Measurements from ENCODE around the gene CD47.

CD47 gene

GRCh38 chr3:108117241-108117775, 26.5 kb upstream of the CD47 start:
- no peak for DNase-seq (ENCODE audit: low read depth)

GRCh38 chr3:108114423-108115065, 23.7 kb upstream of the CD47 start:
- DNase-seq (ENCODE audit: low read depth): no peak

DNA sequence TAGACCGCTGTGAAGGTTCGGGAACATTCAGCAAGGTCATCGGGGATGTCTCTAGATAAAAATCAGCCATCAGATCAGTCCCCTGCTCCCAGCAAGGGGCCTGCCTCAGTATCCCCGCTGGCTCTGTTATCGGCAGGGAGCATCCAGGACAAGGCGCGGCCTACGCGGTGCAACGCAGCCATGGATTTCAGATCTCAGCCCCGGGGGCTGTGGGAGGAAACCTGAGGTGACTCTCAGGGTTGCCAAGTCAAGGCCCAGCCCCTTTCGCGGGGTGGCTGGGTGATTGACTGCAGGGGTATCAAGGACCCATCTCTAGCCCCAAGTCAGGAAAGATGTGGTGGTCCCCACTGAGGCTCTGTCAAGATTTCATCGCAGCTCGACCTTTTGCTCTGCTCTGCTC, 23.1 kb upstream of the CD47 start:
- no peak for DNase-seq (ENCODE audit: low read depth)

- no peak for DNase-seq (ENCODE audit: low read depth)
Measured at GRCh38 chr3:108110934-108111333, 20.1 kb upstream of the CD47 start.

GRCh38 chr3:108108416-108108815, 17.6 kb upstream of the CD47 start:
- no peak for DNase-seq (ENCODE audit: low read depth)

DNA sequence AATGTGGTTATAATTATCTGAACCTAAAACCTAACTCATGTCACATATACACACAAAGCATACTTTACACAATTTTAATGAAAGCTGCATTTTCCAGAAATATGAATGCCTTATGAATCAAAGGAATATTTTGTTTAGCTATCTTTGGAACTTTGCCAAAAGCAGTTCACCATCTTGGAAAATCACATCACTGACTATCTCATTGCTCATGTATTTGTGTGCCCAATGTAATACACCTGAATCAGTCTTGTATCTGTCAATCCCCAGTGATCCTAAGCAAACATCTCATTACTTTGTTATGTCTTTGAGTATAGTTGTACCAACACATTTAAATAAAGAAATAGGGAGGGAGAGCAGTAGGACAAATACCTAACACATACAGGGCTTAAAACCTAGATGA, 15.6 kb upstream of the CD47 start:
- DNase-seq (ENCODE audit: low read depth): no peak

DNA sequence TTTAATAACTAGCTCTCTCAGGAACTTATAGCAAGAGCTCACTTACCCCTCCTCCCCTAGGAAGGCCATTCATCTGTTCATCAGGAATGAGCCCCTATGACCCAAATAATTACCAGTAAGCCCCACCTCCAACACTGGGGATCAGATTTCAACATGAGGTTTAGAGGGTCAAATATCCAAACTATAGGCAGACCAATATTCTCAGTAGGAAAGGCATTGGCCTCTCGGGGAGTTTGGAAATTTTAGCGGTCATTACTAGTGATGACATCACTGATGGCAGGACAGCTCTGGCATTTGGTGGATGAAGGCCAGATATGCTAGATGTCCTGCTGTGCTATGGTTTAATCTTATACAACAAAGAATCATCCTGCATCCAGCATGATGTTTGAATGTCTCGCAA, 15.2 kb upstream of the CD47 start:
- DNase-seq (ENCODE audit: low read depth): no peak

- no peak for DNase-seq (ENCODE audit: low read depth)
Measured at GRCh38 chr3:108103886-108104797, 13.3 kb upstream of the CD47 start.

- DNase-seq (ENCODE audit: low read depth): no peak
Measured at GRCh38 chr3:108103040-108103751, 12.4 kb upstream of the CD47 start.

DNA sequence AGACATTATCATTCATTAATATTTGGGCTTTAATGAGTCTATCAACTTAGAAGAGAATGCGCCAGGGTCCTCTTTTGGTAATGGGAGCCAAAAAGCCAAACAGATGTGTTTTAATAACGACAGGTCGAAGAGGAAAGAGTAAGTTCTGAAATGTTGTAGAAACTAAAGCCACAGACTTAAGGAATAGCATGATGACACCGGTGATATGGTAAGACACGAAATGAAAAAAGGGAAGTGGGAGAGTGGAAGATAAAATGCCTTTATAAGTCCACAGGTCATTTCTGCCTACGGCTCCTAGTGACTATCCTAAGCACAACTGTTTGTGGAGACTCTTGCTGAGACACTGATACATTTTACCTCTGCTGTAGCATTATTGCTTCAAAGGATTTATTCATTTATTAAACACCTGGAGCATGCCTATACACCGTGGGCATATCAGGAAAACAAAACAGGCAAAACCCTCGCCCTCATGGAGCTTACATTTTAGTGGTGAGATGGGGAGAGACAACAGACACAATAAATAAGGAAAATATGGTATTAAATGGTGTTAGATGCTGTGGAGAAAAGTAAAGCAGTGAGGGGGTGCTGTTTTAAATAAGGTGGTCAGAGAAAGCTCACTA, 11.7 kb upstream of the CD47 start:
- DNase-seq (ENCODE audit: low read depth): no peak

GRCh38 chr3:108100906-108101660, 10.3 kb upstream of the CD47 start:
- DNase-seq (ENCODE audit: low read depth): no peak

DNA sequence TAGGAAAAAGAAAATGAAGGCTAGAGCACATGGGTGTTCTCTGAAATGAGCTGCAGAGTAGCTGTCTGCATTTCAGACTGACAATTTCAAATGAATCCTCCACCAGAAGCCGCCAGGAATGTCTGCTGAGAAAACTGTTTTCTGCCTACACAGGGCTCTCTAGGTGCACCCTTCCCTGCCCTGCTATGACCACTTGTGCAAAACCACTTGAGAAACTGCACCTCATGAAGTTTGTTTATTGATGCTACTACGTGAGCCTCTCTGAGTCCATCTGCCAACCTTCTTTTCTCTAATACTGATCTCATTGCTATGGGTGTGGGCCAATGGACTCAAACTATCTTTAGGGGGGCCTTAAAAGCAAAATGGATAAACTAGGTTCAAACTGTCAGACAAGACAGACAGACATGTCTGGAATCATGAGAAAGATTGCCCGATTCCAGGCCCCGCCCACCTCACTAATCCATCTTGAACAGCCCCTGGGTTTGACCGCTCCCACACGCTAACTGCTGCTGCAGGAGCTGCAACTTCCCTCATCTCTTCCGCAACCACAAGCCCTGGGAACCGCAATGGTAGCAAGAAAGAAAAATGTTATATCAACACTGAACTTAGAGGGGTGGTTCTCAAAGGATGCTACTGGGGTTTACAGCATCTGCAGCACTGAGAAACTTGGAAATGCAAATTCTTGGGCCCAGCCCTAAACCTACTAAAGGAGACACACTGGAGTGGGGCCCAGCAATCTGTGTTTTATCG, 9.0 kb upstream of the CD47 start:
- no peak for DNase-seq (ENCODE audit: low read depth)

DNA sequence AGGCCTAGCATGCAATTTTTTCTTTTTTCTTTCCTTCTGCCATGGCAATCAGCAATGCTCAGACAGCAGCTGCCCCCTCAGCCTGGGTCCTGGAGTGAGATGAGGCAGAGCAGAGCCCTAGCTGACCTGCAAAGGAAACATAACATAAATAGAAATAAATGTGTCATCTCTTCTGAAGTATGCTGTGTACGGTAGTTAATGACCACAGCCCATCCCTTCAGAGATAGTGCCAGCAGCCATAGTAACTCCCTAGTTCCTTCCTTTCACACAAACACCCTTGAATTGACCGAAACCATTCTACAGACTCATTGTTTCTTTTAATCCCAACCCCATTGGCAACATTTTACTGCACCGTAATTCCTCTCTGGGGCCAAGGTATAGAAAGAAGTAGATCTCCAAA, 8.4 kb upstream of the CD47 start:
- no peak for DNase-seq (ENCODE audit: low read depth)

- DNase-seq (ENCODE audit: low read depth): no peak
Measured at GRCh38 chr3:108098003-108098370, 7.2 kb upstream of the CD47 start.

- no peak for DNase-seq (ENCODE audit: low read depth)
Measured at GRCh38 chr3:108097322-108098002, 6.6 kb upstream of the CD47 start.

DNA sequence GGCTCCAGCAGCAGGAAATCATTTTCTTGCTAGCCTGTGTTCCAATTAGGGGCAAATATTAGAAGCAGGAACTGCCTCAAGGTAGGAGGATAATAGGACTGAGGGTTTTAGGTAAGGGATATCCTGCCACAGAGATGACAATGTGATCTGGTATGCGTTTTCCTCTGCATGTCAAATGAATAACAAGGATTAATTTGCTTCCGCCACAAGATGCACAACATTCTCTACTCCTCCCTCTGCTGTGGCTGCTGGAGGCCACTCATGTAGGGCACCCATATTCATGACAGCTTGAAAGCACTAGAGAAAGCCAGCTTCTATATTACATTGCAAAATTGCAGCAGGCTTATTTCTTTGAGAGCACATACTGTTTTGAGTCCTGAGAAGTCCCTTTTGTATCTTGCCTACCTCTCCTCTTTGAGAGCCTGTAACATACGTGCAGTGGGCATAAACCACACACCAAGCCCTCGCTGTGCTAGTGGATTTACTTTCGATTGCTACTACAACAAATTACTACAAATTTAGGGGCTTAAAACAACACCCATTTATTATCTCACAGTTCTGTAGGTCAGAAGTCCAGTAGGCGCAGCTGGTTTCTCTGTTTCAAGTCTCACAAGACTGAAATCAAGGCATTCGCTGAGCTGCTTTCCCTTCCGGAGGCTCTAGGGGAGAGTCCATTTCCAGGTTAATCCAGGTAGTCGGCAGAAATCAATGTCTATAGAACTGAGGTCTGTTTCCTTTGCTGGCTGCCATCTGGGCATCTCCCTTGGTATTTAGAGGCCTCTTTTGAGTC, 5.9 kb upstream of the CD47 start:
- DNase-seq (ENCODE audit: low read depth): no peak

GRCh38 chr3:108093616-108094015, 2.8 kb upstream of the CD47 start:
- no peak for DNase-seq (ENCODE audit: low read depth)

DNA sequence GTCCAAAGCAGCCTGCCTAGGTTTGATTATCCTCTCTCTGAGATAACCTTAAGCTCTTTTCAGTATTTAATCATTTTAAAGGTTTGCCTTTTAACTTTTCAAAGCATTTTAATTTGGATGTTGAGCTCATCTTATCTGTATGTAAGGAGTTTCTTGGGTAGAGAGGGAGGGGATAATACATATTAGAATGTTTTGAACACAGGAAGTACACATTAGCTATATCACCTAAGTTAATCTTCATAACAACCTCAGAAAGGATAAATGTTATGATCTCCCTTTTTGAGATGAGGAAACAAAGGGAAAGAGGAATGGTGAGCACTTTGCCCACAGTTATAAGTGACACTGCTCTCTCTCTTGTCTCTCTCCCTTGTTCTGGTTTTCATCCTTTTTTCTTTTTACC, 2.2 kb upstream of the CD47 start:
- no peak for DNase-seq (ENCODE audit: low read depth)

DNA sequence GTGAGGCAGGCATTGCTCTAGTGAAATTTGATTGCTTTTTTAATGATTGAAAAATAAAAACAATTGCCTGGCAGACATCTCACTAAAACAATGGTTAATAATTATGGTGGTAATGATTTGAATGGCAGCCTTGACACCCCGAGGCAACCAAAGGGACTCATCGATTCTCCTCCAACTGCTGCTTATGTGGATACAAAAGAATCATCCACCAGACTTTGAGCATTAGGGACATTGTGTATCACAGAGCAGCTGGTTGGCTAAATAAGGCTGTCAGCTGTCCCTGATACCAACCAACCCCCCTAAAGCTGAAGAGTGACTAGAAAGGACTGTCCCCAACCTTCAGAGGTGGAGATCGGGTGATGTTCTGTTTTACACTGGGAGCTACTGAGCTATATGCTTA, 1.7 kb upstream of the CD47 start:
- DNase-seq (ENCODE audit: low read depth): no peak

All from activated gamma-delta T cell treated with anti-CD3 and anti-CD28 coated beads, Interleukin-2, amount 50 U/mL, for 16 hours (primary cell).